GM18499 (cell line): ENCODE data around the gene PLCXD3.
A peak's percentile ranks its signal among the peaks of the same experiment; 100 is the strongest.

Source experiments
- ATAC-seq: cut with Tn5 transposase; IDR thresholded peaks from one replicate; pipeline ENCODE4 v1.9.1; 2021; ENCODE audit warnings: moderate number of reproducible peaks; ENCODE audit not compliant: insufficient read depth, unreplicated experiment

PLCXD3 gene

GRCh38 chr5:41418220-41419031 lies 92.0 kb downstream of the PLCXD3 start:
- ATAC-seq = no peak

DNA sequence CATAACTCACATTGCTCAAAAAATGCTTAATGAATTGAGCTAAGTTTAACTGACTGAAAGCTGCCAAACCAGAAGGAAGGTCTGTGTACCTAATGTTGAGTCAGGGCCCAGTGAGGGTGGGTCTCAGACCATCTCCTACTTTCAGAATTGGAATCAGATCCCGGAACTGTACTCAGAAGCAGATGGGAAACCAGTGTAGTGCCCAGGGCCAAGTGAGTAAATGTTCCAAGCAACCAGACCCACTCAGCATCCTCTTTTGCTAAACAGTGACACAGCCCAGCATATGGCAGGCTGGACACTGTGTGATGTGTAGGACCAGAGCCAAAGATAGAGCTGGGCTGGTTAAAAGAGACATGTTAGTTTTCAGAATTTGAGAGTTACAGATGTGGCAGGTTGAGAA lies 94.1 kb downstream of the PLCXD3 start:
- no peak for ATAC-seq

- ATAC-seq = no peak
These were observed 95.2 kb downstream of the PLCXD3 start for GRCh38 chr5:41415242-41415641.

- peak; percentile 69 for ATAC-seq
These were observed 95.8 kb downstream of the PLCXD3 start for GRCh38 chr5:41414598-41414997.

DNA sequence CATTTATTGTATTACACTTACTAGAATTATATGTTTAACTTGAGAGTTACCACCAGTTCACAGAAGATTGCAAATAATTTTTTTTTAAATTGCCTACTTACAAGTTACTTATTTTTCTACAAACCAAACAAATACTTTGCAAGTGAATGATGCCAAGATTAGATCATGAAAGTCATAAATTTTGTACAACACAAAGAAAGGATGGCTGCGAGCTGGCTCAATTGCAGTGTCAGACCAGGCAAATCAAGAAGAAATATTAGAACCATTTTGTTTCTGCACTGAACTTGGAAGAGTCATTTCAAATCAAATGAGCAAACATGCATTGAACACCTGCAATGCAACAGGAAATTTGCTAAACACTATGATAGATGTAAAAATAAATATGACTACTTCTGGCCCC lies 97.3 kb downstream of the PLCXD3 start:
- ATAC-seq = no peak

DNA sequence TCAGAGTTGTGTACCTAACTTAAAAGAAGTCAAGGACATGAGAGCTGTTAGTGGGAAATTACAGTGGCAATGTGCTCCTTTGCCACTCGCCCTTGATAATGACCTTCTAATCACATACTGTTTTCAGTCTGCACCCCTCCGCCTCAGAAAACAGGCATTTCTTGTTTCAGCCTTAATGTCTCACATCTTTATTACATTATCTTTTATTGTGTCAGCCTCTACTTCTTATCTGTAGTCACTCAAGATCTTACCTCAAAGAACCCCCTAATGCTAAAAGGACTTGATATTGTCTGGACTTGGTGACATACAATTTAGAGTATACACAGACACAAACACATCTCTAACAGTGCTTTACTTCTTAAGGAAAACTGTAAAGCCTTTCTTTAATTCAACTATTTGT lies 97.9 kb downstream of the PLCXD3 start:
- ATAC-seq = no peak

GRCh38 chr5:41410737-41411136 lies 99.7 kb downstream of the PLCXD3 start:
- no peak for ATAC-seq

DNA sequence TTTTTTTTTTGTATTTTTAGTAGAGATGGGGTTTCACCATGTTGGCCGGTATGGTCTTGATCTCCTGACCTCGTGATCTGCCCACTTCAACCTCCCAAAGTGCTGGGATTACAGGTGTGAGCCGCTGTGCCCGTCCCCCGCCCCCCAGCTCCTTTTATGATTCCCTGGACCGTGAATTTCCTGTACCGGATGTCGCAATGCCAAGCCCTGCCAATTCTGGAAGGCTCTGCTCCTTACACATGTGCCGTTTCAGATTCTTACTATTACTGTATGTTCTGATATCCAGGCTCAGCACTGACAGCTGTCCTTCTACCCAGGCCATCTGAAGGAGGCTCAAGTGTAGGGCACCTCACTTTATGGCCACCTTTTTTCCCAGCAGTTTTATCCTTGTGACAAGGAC lies 100.1 kb downstream of the PLCXD3 start:
- no peak for ATAC-seq

DNA sequence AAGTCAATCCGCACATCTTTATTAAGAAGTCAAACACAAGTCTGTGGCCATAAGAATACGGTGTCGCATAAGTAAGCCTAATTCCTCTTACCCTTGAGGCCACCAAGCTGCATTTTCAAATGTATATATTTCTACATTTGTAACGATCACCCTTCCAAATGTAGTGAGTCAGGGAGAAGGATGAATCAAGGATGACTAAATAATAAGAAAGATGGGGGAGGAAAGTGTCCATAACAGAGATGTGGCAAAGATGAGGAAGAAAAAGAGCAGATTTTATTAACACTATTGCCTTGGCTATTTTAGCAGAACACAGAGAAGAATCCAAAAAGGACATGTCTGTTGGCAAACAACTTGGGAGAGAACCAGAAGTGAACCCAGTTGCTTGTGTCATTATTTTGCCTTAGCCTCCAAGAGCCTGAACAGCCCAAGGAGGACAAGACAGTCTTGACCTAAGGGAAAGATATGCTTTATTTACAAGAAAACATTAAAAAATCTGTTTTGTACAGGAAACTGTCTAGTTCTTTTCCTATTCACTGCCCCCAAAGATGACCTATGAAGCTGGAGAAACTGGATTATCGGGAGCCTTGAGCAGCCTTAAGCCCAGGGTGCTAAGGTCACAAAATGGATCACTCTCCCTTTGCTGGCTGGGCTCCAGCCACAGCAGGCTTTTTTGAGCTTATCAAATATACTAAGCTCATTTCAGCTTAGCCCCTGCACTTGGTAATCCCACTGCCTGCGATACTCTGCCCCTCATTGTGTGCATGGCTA lies 101.5 kb downstream of the PLCXD3 start:
- ATAC-seq = no peak

- no peak for ATAC-seq
These were observed 103.5 kb downstream of the PLCXD3 start for GRCh38 chr5:41406936-41407335.

DNA sequence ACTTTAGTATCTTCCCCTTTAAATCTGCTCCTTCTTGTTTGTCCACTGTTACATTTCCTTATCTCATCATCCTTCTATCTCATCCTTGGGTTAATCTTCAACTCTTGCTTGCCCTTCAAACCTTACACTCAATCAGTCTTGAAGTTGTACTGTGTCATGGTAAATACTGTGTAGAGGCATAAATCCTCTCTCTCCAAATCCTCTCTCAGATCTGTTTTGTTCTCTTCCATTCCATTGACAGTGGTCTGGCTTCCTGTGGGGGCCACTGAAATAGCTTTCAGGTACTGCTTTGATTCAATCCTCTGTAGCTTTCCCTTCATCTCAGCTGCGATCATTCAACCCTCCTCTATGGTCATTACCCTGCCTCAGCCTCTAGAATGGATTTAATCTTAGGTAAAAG lies 104.0 kb downstream of the PLCXD3 start:
- ATAC-seq = no peak

GRCh38 chr5:41404757-41405156 lies 105.6 kb downstream of the PLCXD3 start:
- ATAC-seq = no peak

- no peak for ATAC-seq
These were observed 106.6 kb downstream of the PLCXD3 start for GRCh38 chr5:41403846-41404245.

- ATAC-seq = no peak
These were observed 107.6 kb downstream of the PLCXD3 start for GRCh38 chr5:41402845-41403244.

- no peak for ATAC-seq
These were observed 110.6 kb downstream of the PLCXD3 start for GRCh38 chr5:41399839-41400238.

GRCh38 chr5:41392016-41392415 lies 118.4 kb downstream of the PLCXD3 start:
- ATAC-seq = no peak

- ATAC-seq = no peak
These were observed 135.8 kb downstream of the PLCXD3 start for GRCh38 chr5:41374631-41375030.

GRCh38 chr5:41373230-41373629 lies 137.2 kb downstream of the PLCXD3 start:
- no peak for ATAC-seq

DNA sequence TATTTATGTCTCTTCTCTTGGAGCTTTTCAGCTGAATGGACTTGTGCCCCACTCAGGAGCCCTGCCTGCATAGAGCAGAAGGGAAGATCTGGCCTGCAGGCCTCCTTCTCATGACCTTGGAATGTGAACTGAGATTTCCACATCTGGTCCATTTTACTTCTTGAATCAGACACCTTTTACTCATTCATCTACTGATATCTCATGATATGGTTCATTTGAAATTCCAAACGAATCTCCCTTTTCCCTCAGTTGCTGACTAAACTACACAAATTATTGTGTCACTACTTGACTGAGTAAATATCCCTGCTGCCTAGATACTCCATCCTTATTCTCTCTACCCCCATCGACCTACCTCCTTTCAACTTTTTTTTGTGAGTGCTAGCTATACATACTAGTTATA lies 138.7 kb downstream of the PLCXD3 start:
- no peak for ATAC-seq

DNA sequence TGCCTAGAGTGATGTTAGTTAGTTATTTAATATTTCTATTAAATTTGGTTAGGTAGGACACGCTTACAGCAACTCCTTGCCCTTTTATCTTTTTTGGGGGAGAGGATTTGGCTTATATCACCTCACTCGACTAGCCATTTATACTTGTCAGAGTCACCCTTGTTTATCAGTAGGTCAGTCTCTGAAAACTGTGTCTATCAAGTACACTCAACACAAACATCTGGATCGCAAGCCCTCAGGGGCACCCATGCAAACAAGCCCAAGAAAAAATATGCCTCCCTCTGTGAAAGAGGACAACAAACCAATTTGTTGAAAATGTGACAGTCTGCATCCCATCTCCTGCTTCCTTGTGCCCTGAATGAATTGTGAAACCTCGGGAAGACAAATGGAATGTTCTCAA lies 139.9 kb downstream of the PLCXD3 start:
- ATAC-seq = no peak

GRCh38 chr5:41369799-41370198 lies 140.6 kb downstream of the PLCXD3 start:
- ATAC-seq = no peak

GRCh38 chr5:41368158-41368557 lies 142.2 kb downstream of the PLCXD3 start:
- ATAC-seq = no peak
